ENCODE results near the gene ADAM8. TPM values are rescaled to one million over a fixed set of nuclear protein-coding genes. Genes with fewer than 3 reads are reported as not detected.
A peak's percentile ranks its signal among the peaks of the same experiment; 100 is the strongest.

ADAM8 gene
- total RNA-seq, 6 donors from 2014 or later, result 10.4 to 93.2 (median 32.9) TPM

- WGBS, 2 donors, result 83% methylated on average over 12 of the region's 12 CpGs; no CpG with 5 or more reads in 1 of the 2 donors
- DNase-seq (peak in 1 of 2 donors; percentile 71), ATAC-seq (ENCODE audit: low FRiP score in 2 of 2) (no peak)
- no peak overlapping the region for H3K27ac ChIP-seq
- no peak overlapping the region for H3K4me3 ChIP-seq
- TF ChIP-seq POLR2AphosphoS5 (IDR thresholded peaks at IDR 0.05) (no peak), EP300 (IDR thresholded peaks at IDR 0.05) (no peak), POLR2A (IDR thresholded peaks at IDR 0.05) (no peak)
- TF ChIP-seq, protein P1, sequence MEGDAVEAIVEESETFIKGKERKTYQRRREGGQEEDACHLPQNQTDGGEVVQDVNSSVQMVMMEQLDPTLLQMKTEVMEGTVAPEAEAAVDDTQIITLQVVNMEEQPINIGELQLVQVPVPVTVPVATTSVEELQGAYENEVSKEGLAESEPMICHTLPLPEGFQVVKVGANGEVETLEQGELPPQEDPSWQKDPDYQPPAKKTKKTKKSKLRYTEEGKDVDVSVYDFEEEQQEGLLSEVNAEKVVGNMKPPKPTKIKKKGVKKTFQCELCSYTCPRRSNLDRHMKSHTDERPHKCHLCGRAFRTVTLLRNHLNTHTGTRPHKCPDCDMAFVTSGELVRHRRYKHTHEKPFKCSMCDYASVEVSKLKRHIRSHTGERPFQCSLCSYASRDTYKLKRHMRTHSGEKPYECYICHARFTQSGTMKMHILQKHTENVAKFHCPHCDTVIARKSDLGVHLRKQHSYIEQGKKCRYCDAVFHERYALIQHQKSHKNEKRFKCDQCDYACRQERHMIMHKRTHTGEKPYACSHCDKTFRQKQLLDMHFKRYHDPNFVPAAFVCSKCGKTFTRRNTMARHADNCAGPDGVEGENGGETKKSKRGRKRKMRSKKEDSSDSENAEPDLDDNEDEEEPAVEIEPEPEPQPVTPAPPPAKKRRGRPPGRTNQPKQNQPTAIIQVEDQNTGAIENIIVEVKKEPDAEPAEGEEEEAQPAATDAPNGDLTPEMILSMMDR (IDR thresholded peaks at IDR 0.05), result no peak
- no peaks in the 10 kb centered on the region for H3K9me3 ChIP-seq
- peaks cover 0 to 13% (median 4%) of the 10 kb centered on the region in 4 donors for H3K27me3 ChIP-seq
- peaks cover 0 to 4% (median 0%) of the 10 kb centered on the region in 4 donors for H3K4me1 ChIP-seq
- no peaks in the 10 kb centered on the region for H3K36me3 ChIP-seq
These were observed 28.3 kb downstream of the ADAM8 start for GRCh38 chr10:133248334-133248715.

- WGBS, 2 donors, result 81 to 87% methylated on average over 10 to 32 of the region's 36 CpGs
- Histone ChIP-seq H3K4me1 (peaks cover 0 to 4% (median 0%) of the 10 kb centered on the region in 4 donors), H3K4me3 (no peak overlapping the region), H3K36me3 (no peaks in the 10 kb centered on the region), H3K27ac (no peak overlapping the region), H3K9me3 (no peaks in the 10 kb centered on the region), H3K27me3 (peaks cover 0 to 13% (median 4%) of the 10 kb centered on the region in 4 donors)
- ATAC-seq (ENCODE audit: low FRiP score in 2 of 2) (no peak), DNase-seq (peak in 1 of 2 donors; percentile 79)
- no peak for TF ChIP-seq POLR2A (IDR thresholded peaks at IDR 0.05)
- no peak for TF ChIP-seq POLR2AphosphoS5 (IDR thresholded peaks at IDR 0.05)
- TF ChIP-seq EP300 (IDR thresholded peaks at IDR 0.05), result no peak
- TF ChIP-seq, protein P1 (IDR thresholded peaks at IDR 0.05), result no peak
These were observed 28.9 kb downstream of the ADAM8 start for GRCh38 chr10:133247681-133248333.

GRCh38 chr10:133246236-133246626 is 30.4 kb downstream of the ADAM8 start:
- WGBS, 2 donors, result 58 to 73% methylated on average over 12 of the region's 12 CpGs
- ATAC-seq (ENCODE audit: low FRiP score in 2 of 2) (no peak), DNase-seq (no peak)
- Histone ChIP-seq H3K4me3 (no peak overlapping the region), H3K9me3 (no peaks in the 10 kb centered on the region), H3K4me1 (peaks cover 0 to 10% (median 8%) of the 10 kb centered on the region in 4 donors), H3K27me3 (peaks cover 0 to 15% (median 5%) of the 10 kb centered on the region in 4 donors), H3K36me3 (no peaks in the 10 kb centered on the region), H3K27ac (no peak overlapping the region)
- TF ChIP-seq POLR2AphosphoS5 (IDR thresholded peaks at IDR 0.05), result no peak

DNA sequence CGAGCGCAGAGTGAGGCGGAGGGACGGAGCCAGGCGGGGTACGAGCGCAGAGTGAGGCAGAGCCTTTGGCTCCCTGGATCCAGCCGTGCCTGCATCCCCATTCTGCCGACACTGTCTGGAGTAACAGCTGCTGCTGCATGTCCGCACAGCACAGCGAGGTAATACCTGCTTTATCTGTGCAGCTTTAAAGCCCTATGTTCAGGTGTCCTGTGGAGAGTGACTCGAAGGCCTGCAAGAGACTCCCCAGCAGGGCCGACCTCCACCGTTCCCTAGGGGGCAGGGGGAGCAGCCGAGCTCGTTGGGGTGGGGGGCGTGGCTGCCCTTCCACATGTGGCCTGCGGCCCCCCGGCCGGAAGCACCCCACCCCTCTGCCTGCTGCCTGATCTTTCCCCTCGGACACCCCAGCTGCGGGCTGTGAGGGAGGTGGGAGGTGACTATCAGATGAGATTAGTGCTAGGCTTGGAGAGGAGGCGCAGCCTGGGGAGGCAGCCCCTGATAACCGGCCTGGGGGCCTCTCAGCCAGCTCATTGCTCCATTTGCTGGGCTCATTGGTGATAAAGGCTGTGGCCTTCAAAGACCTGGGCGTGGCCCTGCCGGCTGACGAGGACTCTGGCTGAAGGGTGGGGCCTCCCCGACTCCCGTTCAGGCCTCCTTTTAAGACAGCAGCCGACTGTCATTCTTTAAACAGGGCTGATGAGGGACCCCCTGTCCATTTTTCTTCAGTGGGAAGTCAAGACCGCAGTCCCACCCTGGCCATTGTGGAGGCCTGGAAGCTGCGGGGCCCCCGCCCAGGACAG is 31.0 kb downstream of the ADAM8 start:
- no peaks in the 10 kb centered on the region for H3K36me3 ChIP-seq
- TF ChIP-seq EP300 (IDR thresholded peaks at IDR 0.05) (no peak), POLR2A (IDR thresholded peaks at IDR 0.05) (no peak), POLR2AphosphoS5 (IDR thresholded peaks at IDR 0.05) (no peak)
- TF ChIP-seq, protein P1 (IDR thresholded peaks at IDR 0.05), result no peak
- H3K27ac ChIP-seq, result no peak overlapping the region
- no peaks in the 10 kb centered on the region for H3K9me3 ChIP-seq
- peaks cover 0 to 20% (median 5%) of the 10 kb centered on the region in 4 donors for H3K27me3 ChIP-seq
- 53 to 76% methylated on average over 22 to 25 of the region's 33 CpGs for WGBS, 2 donors
- ATAC-seq (ENCODE audit: low FRiP score in 2 of 2), result peak in 1 of 2 donors; percentile 3
- H3K4me1 ChIP-seq, result peaks cover 0 to 16% (median 12%) of the 10 kb centered on the region in 4 donors
- H3K4me3 ChIP-seq, result no peak overlapping the region
- DNase-seq, result peak in 1 of 2 donors; percentile 76

- Histone ChIP-seq H3K27ac (no peak overlapping the region), H3K9me3 (no peaks in the 10 kb centered on the region), H3K4me1 (peaks cover 0 to 18% (median 12%) of the 10 kb centered on the region in 4 donors), H3K27me3 (peaks cover 0 to 35% (median 14%) of the 10 kb centered on the region in 4 donors), H3K4me3 (no peak overlapping the region), H3K36me3 (no peaks in the 10 kb centered on the region)
- DNase-seq (peak in 1 of 2 donors; percentile 75), ATAC-seq (ENCODE audit: low FRiP score in 2 of 2) (no peak)
- WGBS, 2 donors, result 81 to 94% methylated on average over 6 to 13 of the region's 14 CpGs
- TF ChIP-seq POLR2AphosphoS5 (IDR thresholded peaks at IDR 0.05) (no peak), EP300 (IDR thresholded peaks at IDR 0.05) (no peak), POLR2A (IDR thresholded peaks at IDR 0.05) (no peak)
- TF ChIP-seq, protein P1 (IDR thresholded peaks at IDR 0.05), result no peak
These were observed 33.1 kb downstream of the ADAM8 start for GRCh38 chr10:133243593-133243992.
